Neural progenitor cell (in vitro differentiated cells): ENCODE data around the gene HDAC3. TPM values are rescaled to one million over a fixed set of nuclear protein-coding genes. Genes with fewer than 3 reads are reported as not detected.

Source experiments
- DNase-seq: peaks from one replicate; pipeline ENCODE4 v3.0.0-alpha.2; 2016; ENCODE audit warnings: low spot score
- H2AFZ ChIP-seq: fragments of 200-600 bp; sonication (generic); replicated peaks from 2 replicates; pipeline ENCODE4 v1.6.1; 2016; ENCODE audit warnings: antibody characterized with exemption
- H3F3A ChIP-seq: fragments of 200-600 bp; sonication (generic); 2 replicates; pipeline ENCODE4 v1.6.1; 2016; ENCODE audit warnings: antibody characterized with exemption, low read depth
- H3K27ac ChIP-seq: fragments of 200-600 bp; sonication (generic); 2 replicates; pipeline ENCODE4 v1.5.1; 2016; ENCODE audit warnings: mild to moderate bottlenecking
- H3K27me3 ChIP-seq: fragments of 200-600 bp; sonication (generic); 2 replicates; pipeline ENCODE4 v1.6.1; 2016; ENCODE audit warnings: mild to moderate bottlenecking, moderate library complexity
- H3K36me3 ChIP-seq: fragments of 200-600 bp; sonication (generic); 2 replicates; pipeline ENCODE4 v1.5.1; 2016
- H3K4me1 ChIP-seq: fragments of 200-600 bp; sonication (generic); 2 replicates; pipeline ENCODE4 v1.6.1; 2016; ENCODE audit warnings: mixed run types
- H3K4me2 ChIP-seq: fragments of 200-600 bp; sonication (generic); 2 replicates; pipeline ENCODE4 v1.6.1; 2016
- H3K4me3 ChIP-seq: fragments of 200-600 bp; sonication (generic); 2 replicates; pipeline ENCODE4 v1.5.1; 2016
- H3K79me2 ChIP-seq: fragments of 200-600 bp; sonication (generic); 2 replicates; pipeline ENCODE4 v1.6.1; 2016; ENCODE audit warnings: low read depth
- H3K9ac ChIP-seq: fragments of 200-600 bp; sonication (generic); 2 replicates; pipeline ENCODE4 v1.6.1; 2016
- H3K9me3 ChIP-seq: fragments of 200-600 bp; sonication (generic); 2 replicates; pipeline ENCODE4 v1.5.1; 2016; ENCODE audit warnings: low read depth
- H4K20me1 ChIP-seq: fragments of 200-600 bp; sonication (generic); 2 replicates; pipeline ENCODE4 v1.6.1; 2016; ENCODE audit warnings: low read depth
- H3K27ac Mint-ChIP-seq: 3 replicates; pipeline ENCODE4 v1.8.0; 2021; ENCODE audit warnings: mixed read lengths
- H3K27me3 Mint-ChIP-seq: 2 replicates; pipeline ENCODE4 v1.8.0; 2022; ENCODE audit warnings: low read depth, mild to moderate bottlenecking, inconsistent platforms, moderate library complexity, mixed read lengths; ENCODE audit not compliant: insufficient read depth
- H3K36me3 Mint-ChIP-seq: 3 replicates; pipeline ENCODE4 v1.8.0; 2021; ENCODE audit warnings: mixed read lengths
- H3K4me1 Mint-ChIP-seq: 3 replicates; pipeline ENCODE4 v1.8.0; 2021; ENCODE audit warnings: mixed read lengths
- H3K4me3 Mint-ChIP-seq: 3 replicates; pipeline ENCODE4 v1.8.0; 2021; ENCODE audit warnings: mild to moderate bottlenecking, moderate library complexity, mixed read lengths
- H3K9me3 Mint-ChIP-seq: 3 replicates; pipeline ENCODE4 v1.8.0; 2020; ENCODE audit warnings: mixed read lengths
- CTCF ChIP-seq: fragments of 200-600 bp; sonication (generic); IDR thresholded peaks from 2 replicates; pipeline ENCODE4 v1.5.1; 2017; ENCODE audit warnings: antibody characterized with exemption, mild to moderate bottlenecking
- EZH2 ChIP-seq: fragments of 200-600 bp; sonication (generic); IDR thresholded peaks from 2 replicates; pipeline ENCODE4 v1.6.1; 2017; ENCODE audit warnings: antibody characterized with exemption, mild to moderate bottlenecking, moderate library complexity
- EZH2phosphoT487 ChIP-seq: fragments of 200-600 bp; sonication (generic); IDR thresholded peaks from 2 replicates; pipeline ENCODE4 v1.6.1; 2017; ENCODE audit warnings: antibody characterized with exemption
- total RNA-seq: library from RNA; depleted of rRNA; stranded (reverse); fragments of >200 nt; gene quantifications from 2 replicates; pipeline ENCODE4 v1.2.3, GENCODE V29; 2015; ENCODE audit warnings: low replicate concordance

The HDAC3 gene
- total RNA-seq, 1 donor from 2014 or later: 57.3 TPM

GRCh38 chr5:141603923-141604717, 32.5 kb downstream of the HDAC3 start:
- Histone ChIP-seq H3F3A (no peaks in the 10 kb centered on the region), H2AFZ (no peak overlapping the region), H4K20me1 (peaks cover 34% of the 10 kb centered on the region), H3K4me1 (peaks cover 4% of the 10 kb centered on the region), H3K27me3 (no peaks in the 10 kb centered on the region), H3K36me3 (no peaks in the 10 kb centered on the region), H3K4me2 (no peak overlapping the region), H3K27ac (no peak overlapping the region), H3K9ac (no peak overlapping the region), H3K4me3 (no peak overlapping the region), H3K79me2 (peaks cover 93% of the 10 kb centered on the region), H3K9me3 (no peaks in the 10 kb centered on the region)
- peak; percentile 17 for DNase-seq
- Mint-ChIP-seq H3K4me3 (no peak overlapping the region), H3K36me3 (no peaks in the 10 kb centered on the region), H3K27me3 (no peaks in the 10 kb centered on the region), H3K4me1 (peaks cover 7% of the 10 kb centered on the region), H3K27ac (no peak overlapping the region), H3K9me3 (no peaks in the 10 kb centered on the region)
- TF ChIP-seq EZH2phosphoT487 (no peak), EZH2 (no peak), CTCF (no peak)

GRCh38 chr5:141602606-141603005, 34.0 kb downstream of the HDAC3 start:
- no peaks in the 10 kb centered on the region for H3K27me3 ChIP-seq
- Mint-ChIP-seq H3K36me3 (no peaks in the 10 kb centered on the region), H3K4me1 (peaks cover 7% of the 10 kb centered on the region), H3K27me3 (no peaks in the 10 kb centered on the region), H3K27ac (no peak overlapping the region), H3K4me3 (no peak overlapping the region), H3K9me3 (no peaks in the 10 kb centered on the region)
- no peak overlapping the region for H3K4me3 ChIP-seq
- H4K20me1 ChIP-seq: peaks cover 44% of the 10 kb centered on the region
- peaks cover 93% of the 10 kb centered on the region for H3K79me2 ChIP-seq
- no peaks in the 10 kb centered on the region for H3F3A ChIP-seq
- H3K9me3 ChIP-seq: no peaks in the 10 kb centered on the region
- H3K27ac ChIP-seq: no peak overlapping the region
- no peak for TF ChIP-seq EZH2phosphoT487
- TF ChIP-seq CTCF: no peak
- TF ChIP-seq EZH2: no peak
- H3K4me1 ChIP-seq: peaks cover 4% of the 10 kb centered on the region
- H3K4me2 ChIP-seq: no peak overlapping the region
- no peak for DNase-seq
- no peak overlapping the region for H3K9ac ChIP-seq
- H3K36me3 ChIP-seq: no peaks in the 10 kb centered on the region
- H2AFZ ChIP-seq: no peak overlapping the region

GRCh38 chr5:141598391-141599345, 38.0 kb downstream of the HDAC3 start:
- H3K9me3 ChIP-seq: no peaks in the 10 kb centered on the region
- no peak for DNase-seq
- H3K9me3 Mint-ChIP-seq: no peaks in the 10 kb centered on the region
- H3K4me1 ChIP-seq: peaks cover 7% of the 10 kb centered on the region
- H4K20me1 ChIP-seq: peaks cover 35% of the 10 kb centered on the region
- no peak overlapping the region for H2AFZ ChIP-seq
- no peaks in the 10 kb centered on the region for H3K27me3 Mint-ChIP-seq
- peaks cover 80% of the 10 kb centered on the region for H3K79me2 ChIP-seq
- H3K4me3 Mint-ChIP-seq: no peak overlapping the region
- H3K27ac Mint-ChIP-seq: no peak overlapping the region
- H3K27ac ChIP-seq: no peak overlapping the region
- H3K9ac ChIP-seq: no peak overlapping the region
- H3F3A ChIP-seq: no peaks in the 10 kb centered on the region
- H3K36me3 ChIP-seq: no peaks in the 10 kb centered on the region
- H3K27me3 ChIP-seq: no peaks in the 10 kb centered on the region
- H3K36me3 Mint-ChIP-seq: no peaks in the 10 kb centered on the region
- no peak for TF ChIP-seq CTCF
- no peak for TF ChIP-seq EZH2
- no peak for TF ChIP-seq EZH2phosphoT487
- H3K4me1 Mint-ChIP-seq: no peaks in the 10 kb centered on the region
- no peak overlapping the region for H3K4me3 ChIP-seq
- no peak overlapping the region for H3K4me2 ChIP-seq
